SU-DHL-6 (cell line): ENCODE results near the gene ESRRB.
"Not testable (repeated sequence)": the region's sequence is repeated elsewhere in the genome, so short reads cannot be mapped to it uniquely, and the experiment has no call there.

Experiments used
- H2AFZ ChIP-seq: fragments of 200-600 bp; sonication (generic); 2 replicates; pipeline ENCODE4 v1.6.1; 2014; ENCODE audit warnings: low read depth, mild to moderate bottlenecking, moderate library complexity, mixed read lengths, antibody characterized with exemption, low read length; ENCODE audit not compliant: severe bottlenecking
- H3F3A ChIP-seq: fragments of 200-600 bp; shearing (Covaris generic); 2 replicates; pipeline ENCODE4 v1.6.0; 2016; ENCODE audit warnings: antibody characterized with exemption, mild to moderate bottlenecking; ENCODE audit not compliant: insufficient read depth
- H3K27ac ChIP-seq: fragments of 200-600 bp; sonication (generic); 2 replicates; pipeline ENCODE4 v1.5.1; 2016; ENCODE audit warnings: low read depth, mild to moderate bottlenecking, low read length, moderate library complexity, mixed read lengths
- H3K27me3 ChIP-seq: fragments of 200-600 bp; sonication (generic), shearing (Covaris generic); 2 replicates; pipeline ENCODE4 v1.6.0; 2014; ENCODE audit warnings: mild to moderate bottlenecking, low read length
- H3K36me3 ChIP-seq: fragments of 200-600 bp; sonication (generic); 2 replicates; pipeline ENCODE4 v1.6.1; 2014; ENCODE audit warnings: mild to moderate bottlenecking, low read length, mixed read lengths
- H3K4me2 ChIP-seq: fragments of 300-600, 200-600 bp; shearing (Covaris generic), sonication (generic); 2 replicates; pipeline ENCODE4 v1.6.0; 2014; ENCODE audit warnings: low read length, low read depth, mild to moderate bottlenecking; ENCODE audit not compliant: poor library complexity, severe bottlenecking
- H3K4me3 ChIP-seq: fragments of 200-600 bp; sonication (generic); 2 replicates; pipeline ENCODE4 v1.5.1; 2014; ENCODE audit warnings: antibody characterized with exemption, low read length, mild to moderate bottlenecking, mixed read lengths; ENCODE audit not compliant: insufficient read depth, poor library complexity, severe bottlenecking
- H3K79me2 ChIP-seq: fragments of 200-600 bp; sonication (generic); 2 replicates; pipeline ENCODE4 v1.6.1; 2014; ENCODE audit warnings: mild to moderate bottlenecking, low read length, moderate library complexity; ENCODE audit not compliant: insufficient read depth
- H3K9ac ChIP-seq: fragments of 200-600 bp; sonication (generic); 2 replicates; pipeline ENCODE4 v1.7.0; 2014; ENCODE audit warnings: mild to moderate bottlenecking, low read length
- H3K9me2 ChIP-seq: fragments of 200-600 bp; sonication (generic); replicated peaks from 2 replicates; pipeline ENCODE4 v1.6.1; 2014; ENCODE audit warnings: low read length; ENCODE audit not compliant: insufficient read depth
- H3K9me3 ChIP-seq: fragments of 200-600 bp; sonication (generic); 2 replicates; pipeline ENCODE4 v1.6.1; 2014; ENCODE audit warnings: low read length, mixed read lengths; ENCODE audit not compliant: insufficient read depth
- H4K20me1 ChIP-seq: fragments of 200-600 bp; sonication (generic); 2 replicates; pipeline ENCODE4 v1.6.1; 2014; ENCODE audit warnings: low read depth, mild to moderate bottlenecking, antibody characterized with exemption, low read length, moderate library complexity, mixed read lengths
- CTCF ChIP-seq: fragments of 200-600 bp; sonication (generic); IDR thresholded peaks from one replicate; pipeline ENCODE4 v1.5.1; 2017; ENCODE audit warnings: antibody characterized with exemption, mild to moderate bottlenecking, low read length, moderate library complexity; ENCODE audit not compliant: insufficient read depth, poor library complexity, severe bottlenecking
- EZH2phosphoT487 ChIP-seq: fragments of 200-600 bp; sonication (generic), shearing (Covaris generic); conservative IDR thresholded peaks from 2 replicates; pipeline ENCODE4 v1.6.1; 2018; ENCODE audit warnings: mild to moderate bottlenecking, antibody characterized with exemption, low read length, moderate library complexity, mixed read lengths

ESRRB gene

GRCh38 chr14:76525106-76525821 is 149.3 kb downstream of the ESRRB start:
- Histone ChIP-seq H3K27me3 (no peaks in the 10 kb centered on the region), H4K20me1 (no peaks in the 10 kb centered on the region), H3K9me2 (no peaks in the 10 kb centered on the region), H2AFZ (no peak overlapping the region), H3K9ac (no peak overlapping the region), H3K9me3 (no peaks in the 10 kb centered on the region), H3K4me3 (no peak overlapping the region), H3K36me3 (no peaks in the 10 kb centered on the region), H3K4me2 (no peak overlapping the region), H3K27ac (no peak overlapping the region), H3F3A (no peaks in the 10 kb centered on the region), H3K79me2 (no peaks in the 10 kb centered on the region)
- TF ChIP-seq EZH2phosphoT487 (no peak), CTCF (no peak)

- Histone ChIP-seq H3K79me2 (no peaks in the 10 kb centered on the region), H4K20me1 (no peaks in the 10 kb centered on the region), H2AFZ (no peak overlapping the region), H3K9me2 (no peaks in the 10 kb centered on the region), H3K4me3 (no peak overlapping the region), H3F3A (no peaks in the 10 kb centered on the region), H3K27ac (no peak overlapping the region), H3K4me2 (no peak overlapping the region), H3K9ac (no peak overlapping the region), H3K9me3 (no peaks in the 10 kb centered on the region), H3K27me3 (no peaks in the 10 kb centered on the region), H3K36me3 (no peaks in the 10 kb centered on the region)
- TF ChIP-seq CTCF = no peak
Measured at GRCh38 chr14:76531085-76531484, 155.1 kb downstream of the ESRRB start.

DNA sequence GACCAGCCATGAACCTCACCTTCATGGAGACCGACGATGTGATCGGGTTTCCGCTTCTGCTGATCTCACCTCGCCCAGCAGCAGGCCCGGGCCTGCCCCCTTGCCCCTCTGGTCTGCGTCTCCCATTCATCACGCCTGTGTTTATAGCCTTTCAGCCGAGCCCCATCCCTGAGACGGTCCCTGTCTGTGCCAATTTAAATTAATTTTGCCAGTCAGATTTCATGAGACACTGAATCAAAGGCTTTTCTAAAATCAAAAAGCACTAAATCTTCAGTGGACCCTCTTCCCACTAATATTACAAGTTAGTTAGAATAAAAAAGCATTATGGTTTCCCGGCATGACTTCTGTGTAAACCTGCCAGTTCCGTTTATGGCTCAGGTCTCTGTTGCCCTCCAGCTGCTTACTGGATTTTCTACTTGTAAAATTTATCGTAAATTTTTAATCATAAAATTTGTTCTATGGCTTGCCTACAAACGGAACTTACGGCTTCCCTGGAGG is 155.9 kb downstream of the ESRRB start:
- Histone ChIP-seq H3K9me2 (no peaks in the 10 kb centered on the region), H3K27ac (no peak overlapping the region), H3K4me3 (no peak overlapping the region), H2AFZ (no peak overlapping the region), H3F3A (no peaks in the 10 kb centered on the region), H3K9ac (no peak overlapping the region), H4K20me1 (no peaks in the 10 kb centered on the region), H3K36me3 (no peaks in the 10 kb centered on the region), H3K9me3 (no peaks in the 10 kb centered on the region), H3K79me2 (no peaks in the 10 kb centered on the region), H3K27me3 (no peaks in the 10 kb centered on the region), H3K4me2 (no peak overlapping the region)
- no peak for TF ChIP-seq EZH2phosphoT487
- TF ChIP-seq CTCF = no peak

DNA sequence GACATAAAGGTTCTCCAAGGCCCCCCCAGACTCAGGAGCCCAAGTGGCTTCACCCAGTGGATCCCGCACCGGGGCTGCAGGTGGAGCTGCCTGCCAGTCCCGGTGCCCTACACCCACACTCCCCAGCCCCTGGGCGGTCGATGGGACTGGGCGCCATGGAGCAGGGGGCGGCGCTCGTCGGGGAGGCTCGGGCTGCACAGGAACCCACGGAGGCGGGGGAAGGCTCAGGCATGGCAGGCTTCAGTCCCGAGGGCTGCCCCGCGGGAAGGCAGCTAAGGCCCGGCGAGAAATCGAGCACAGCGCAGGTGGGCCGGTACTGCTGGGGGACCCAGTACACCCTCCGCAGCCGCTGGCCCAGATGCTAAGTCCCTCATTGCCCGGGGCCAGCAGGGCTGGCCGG is 160.7 kb downstream of the ESRRB start:
- H3K9me3 ChIP-seq, H3K9me2 ChIP-seq, H2AFZ ChIP-seq, H3K79me2 ChIP-seq, H3K27me3 ChIP-seq, H3K4me3 ChIP-seq, H4K20me1 ChIP-seq, H3K9ac ChIP-seq, H3K27ac ChIP-seq, H3K36me3 ChIP-seq, H3F3A ChIP-seq, H3K4me2 ChIP-seq: not testable (repeated sequence)
